Measurements from ENCODE around the gene PPIF. TPM values are rescaled to one million over a fixed set of nuclear protein-coding genes. Genes with fewer than 3 reads are reported as not detected.

PPIF gene
- total and polyA plus RNA-seq, 7 donors, result 44.6 to 297 (median 85.9) TPM

DNA sequence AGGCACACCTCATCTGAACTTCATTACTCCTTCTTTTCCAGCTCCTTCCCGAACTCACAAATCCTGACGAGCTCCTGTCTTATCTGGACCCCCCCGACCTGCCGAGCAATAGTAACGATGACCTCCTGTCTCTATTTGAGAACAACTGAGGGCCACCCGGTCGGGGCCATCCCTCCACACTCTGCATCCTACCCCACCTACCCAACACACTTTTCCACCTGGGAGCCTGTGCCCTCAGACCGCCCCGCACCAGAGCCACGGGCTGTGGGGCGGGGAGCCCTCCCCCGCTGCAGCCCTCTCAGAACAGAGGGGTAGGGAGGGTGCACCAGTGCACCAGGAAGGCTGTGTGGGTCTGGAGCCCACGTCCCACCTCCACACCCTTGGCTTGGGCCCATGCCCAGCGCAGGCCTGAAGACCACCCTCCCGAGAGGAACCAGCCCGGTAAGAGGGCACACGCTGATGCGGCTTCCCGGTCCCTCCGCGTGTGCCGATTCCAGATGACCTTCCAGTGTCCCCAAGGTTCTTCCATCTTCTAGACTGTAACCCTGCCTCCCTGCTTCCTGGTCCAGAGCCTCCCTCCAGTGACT, 34.6 kb upstream of the PPIF start:
- 91 to 96% (median 93%) methylated on average over 17 to 22 of the region's 22 CpGs for WGBS, 3 donors
- no peak overlapping the region for H3K27ac ChIP-seq
- ATAC-seq, result no peak
- H3K4me3 ChIP-seq, result no peak overlapping the region
- intact Hi-C loops (cut with DNase I), result no loop called here
- peak in 1 of 2 donors; percentile 46 for DNase-seq
- H3K36me3 ChIP-seq (ENCODE audit: insufficient read depth in 1 of 2, low read depth in 1 of 2), result peaks cover 5 to 62% of the 10 kb centered on the region in 2 donors
- no peak for TF ChIP-seq CTCF (IDR thresholded peaks at IDR 0.05)
- no peaks in the 10 kb centered on the region for H3K9me3 ChIP-seq
- H3K4me1 ChIP-seq, result peaks cover 19% of the 10 kb centered on the region
- H3K27me3 ChIP-seq (ENCODE audit: insufficient read depth in 3 of 3, low read length in 2 of 3), result no peaks in the 10 kb centered on the region

DNA sequence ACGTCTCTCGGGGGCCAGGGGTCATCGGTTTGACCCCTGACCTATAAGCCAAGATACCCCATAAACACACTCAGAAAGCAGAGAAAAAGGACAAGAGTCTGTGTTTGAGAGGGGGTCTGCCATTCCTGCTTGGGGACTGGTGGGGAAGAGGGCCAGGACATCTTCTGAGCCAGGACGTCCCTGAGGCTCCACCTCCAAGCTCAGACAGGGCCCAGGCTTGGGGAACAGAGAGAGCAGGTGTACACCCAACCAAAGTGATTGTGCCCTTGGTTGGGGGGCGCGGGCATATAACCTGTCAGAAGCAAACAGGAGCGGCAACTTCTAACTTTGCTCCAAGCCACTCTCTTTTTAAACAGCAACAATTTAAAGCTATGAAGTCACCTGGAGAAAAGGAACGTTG, 33.9 kb upstream of the PPIF start:
- no peak for DNase-seq
- Histone ChIP-seq H3K4me3 (no peak overlapping the region), H3K27ac (no peak overlapping the region), H3K4me1 (peaks cover 23% of the 10 kb centered on the region), H3K27me3 (ENCODE audit: insufficient read depth in 3 of 3, low read length in 2 of 3) (no peaks in the 10 kb centered on the region), H3K36me3 (ENCODE audit: insufficient read depth in 1 of 2, low read depth in 1 of 2) (peaks cover 5 to 55% of the 10 kb centered on the region in 2 donors), H3K9me3 (no peaks in the 10 kb centered on the region)
- 76 to 88% (median 81%) methylated on average over 8 of the region's 8 CpGs for WGBS, 3 donors
- intact Hi-C loops (cut with DNase I), result no loop called here
- no peak for ATAC-seq
- TF ChIP-seq CTCF (IDR thresholded peaks at IDR 0.05), result no peak

DNA sequence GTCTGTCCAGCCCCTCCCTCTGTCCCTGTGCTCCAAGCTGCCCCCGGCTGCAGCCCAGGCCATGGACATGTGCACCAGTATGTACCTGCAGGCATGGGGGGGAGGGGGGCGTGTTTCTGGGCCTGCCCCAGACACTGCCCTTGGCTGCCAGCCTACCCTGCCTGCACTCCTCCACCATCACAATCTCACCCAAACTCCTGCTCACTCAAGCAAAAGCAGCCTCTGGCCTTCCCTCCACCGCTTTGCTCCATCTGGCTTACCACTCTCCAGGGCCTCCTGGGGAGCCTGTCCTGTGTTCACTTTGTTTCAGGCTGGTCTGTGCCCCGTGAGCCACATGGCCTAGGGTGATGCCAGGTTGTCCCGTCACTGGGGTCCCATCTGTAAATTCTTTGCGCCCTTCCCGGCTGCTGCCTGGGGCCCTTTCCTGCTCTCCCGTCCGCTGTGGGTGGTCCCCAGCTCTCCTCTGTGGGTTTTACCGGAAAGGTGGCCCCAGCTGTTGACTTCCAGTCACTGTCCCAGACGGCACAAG, 33.3 kb upstream of the PPIF start:
- no peak overlapping the region for H3K4me3 ChIP-seq
- WGBS, 3 donors, result 86 to 91% (median 89%) methylated on average over 10 to 11 of the region's 11 CpGs
- peak in 1 of 2 donors; percentile 46 for DNase-seq
- no peak for ATAC-seq
- no peak for TF ChIP-seq CTCF (IDR thresholded peaks at IDR 0.05)
- intact Hi-C loops (cut with DNase I), result no loop called here
- H3K27me3 ChIP-seq (ENCODE audit: insufficient read depth in 3 of 3, low read length in 2 of 3), result no peaks in the 10 kb centered on the region
- H3K4me1 ChIP-seq, result peaks cover 23% of the 10 kb centered on the region
- H3K9me3 ChIP-seq, result no peaks in the 10 kb centered on the region
- H3K27ac ChIP-seq, result no peak overlapping the region
- peaks cover 5 to 49% of the 10 kb centered on the region in 2 donors for H3K36me3 ChIP-seq (ENCODE audit: insufficient read depth in 1 of 2, low read depth in 1 of 2)

DNA sequence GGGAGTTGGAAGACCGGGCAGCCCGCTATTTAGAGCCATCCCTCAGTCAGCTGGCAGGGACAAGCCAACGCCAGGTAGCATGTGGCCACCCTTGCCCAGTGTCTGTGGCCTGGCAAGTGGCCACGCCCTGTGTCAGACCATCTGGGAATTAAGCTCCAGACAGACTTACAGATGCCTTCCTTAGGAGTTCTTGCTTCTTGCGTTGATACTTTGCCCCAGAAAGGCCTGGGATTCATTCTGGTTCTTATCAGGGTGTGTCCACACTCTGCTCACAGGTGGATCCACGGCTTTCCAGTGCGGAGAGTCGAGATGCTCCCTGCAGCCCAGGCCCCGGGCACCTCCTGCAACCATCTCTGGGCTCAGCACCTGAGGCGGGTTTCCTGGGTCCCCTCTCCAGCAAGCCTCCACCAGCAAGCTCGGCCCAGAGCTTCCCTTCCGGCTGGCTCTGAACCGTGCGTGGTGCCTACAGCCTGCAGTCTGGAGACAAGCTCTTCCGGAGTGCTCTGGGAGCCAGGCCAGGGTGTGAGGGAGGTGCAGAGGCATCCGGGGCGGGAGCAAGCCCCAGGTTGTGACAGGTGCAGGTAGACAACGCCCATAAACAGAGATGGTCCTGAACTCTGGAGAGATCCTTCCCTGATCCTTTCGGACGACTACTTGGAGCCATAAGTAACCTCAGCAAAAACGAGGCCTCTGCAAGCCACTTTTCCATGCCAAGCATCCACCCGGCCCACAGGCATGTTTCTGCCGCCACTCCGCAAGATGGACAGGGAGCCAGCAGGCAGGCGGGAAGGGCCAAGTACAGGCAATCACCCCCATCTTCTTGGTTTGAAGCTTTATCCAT, 32.3 kb upstream of the PPIF start:
- H3K9me3 ChIP-seq, result no peaks in the 10 kb centered on the region
- peak in 1 of 2 donors; percentile 63 for DNase-seq
- H3K4me1 ChIP-seq, result peaks cover 23% of the 10 kb centered on the region
- peaks cover 5 to 40% of the 10 kb centered on the region in 2 donors for H3K36me3 ChIP-seq (ENCODE audit: insufficient read depth in 1 of 2, low read depth in 1 of 2)
- no peaks in the 10 kb centered on the region for H3K27me3 ChIP-seq (ENCODE audit: insufficient read depth in 3 of 3, low read length in 2 of 3)
- peak overlapping the region; percentile 18 for H3K27ac ChIP-seq
- ATAC-seq, result peak; percentile 31 to 71 (median 62)
- H3K4me3 ChIP-seq, result no peak overlapping the region
- intact Hi-C loops (cut with DNase I), result no loop called here
- no peak for TF ChIP-seq CTCF (IDR thresholded peaks at IDR 0.05)
- 74 to 82% (median 77%) methylated on average over 25 of the region's 25 CpGs for WGBS, 3 donors
